Activated T-cell treated with anti-CD3 and anti-CD28 coated beads, Interleukin-2, amount 50 U/mL, for 1 hour (primary cell): Measurements from ENCODE around the gene SLC4A3.
"Not testable (repeated sequence)": the region's sequence is repeated elsewhere in the genome, so short reads cannot be mapped to it uniquely, and the experiment has no call there.

ENCODE experiments used
- DNase-seq: peaks from one replicate; pipeline ENCODE4 v3.0.0-alpha.2; 2020

The SLC4A3 gene

DNA sequence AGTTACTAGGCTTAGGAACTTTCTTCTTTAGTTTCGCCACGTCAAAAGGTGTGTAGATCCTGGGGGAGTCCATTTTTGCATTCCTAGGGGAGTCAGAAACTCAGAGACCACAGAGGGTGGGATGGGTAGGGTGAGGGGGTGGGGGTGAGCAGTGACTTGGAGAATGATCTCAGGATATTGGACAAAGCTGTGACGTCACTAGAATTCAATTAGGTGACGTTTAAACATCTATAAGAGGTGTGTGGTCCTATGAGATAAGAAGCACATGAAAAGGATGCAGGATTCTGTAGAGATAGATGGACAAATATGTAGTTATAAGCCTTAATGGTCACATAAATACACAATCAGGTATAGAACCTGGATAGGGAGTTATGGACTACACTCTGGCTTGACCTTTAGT, 21.5 kb downstream of the SLC4A3 start:
- no peak for DNase-seq

DNA sequence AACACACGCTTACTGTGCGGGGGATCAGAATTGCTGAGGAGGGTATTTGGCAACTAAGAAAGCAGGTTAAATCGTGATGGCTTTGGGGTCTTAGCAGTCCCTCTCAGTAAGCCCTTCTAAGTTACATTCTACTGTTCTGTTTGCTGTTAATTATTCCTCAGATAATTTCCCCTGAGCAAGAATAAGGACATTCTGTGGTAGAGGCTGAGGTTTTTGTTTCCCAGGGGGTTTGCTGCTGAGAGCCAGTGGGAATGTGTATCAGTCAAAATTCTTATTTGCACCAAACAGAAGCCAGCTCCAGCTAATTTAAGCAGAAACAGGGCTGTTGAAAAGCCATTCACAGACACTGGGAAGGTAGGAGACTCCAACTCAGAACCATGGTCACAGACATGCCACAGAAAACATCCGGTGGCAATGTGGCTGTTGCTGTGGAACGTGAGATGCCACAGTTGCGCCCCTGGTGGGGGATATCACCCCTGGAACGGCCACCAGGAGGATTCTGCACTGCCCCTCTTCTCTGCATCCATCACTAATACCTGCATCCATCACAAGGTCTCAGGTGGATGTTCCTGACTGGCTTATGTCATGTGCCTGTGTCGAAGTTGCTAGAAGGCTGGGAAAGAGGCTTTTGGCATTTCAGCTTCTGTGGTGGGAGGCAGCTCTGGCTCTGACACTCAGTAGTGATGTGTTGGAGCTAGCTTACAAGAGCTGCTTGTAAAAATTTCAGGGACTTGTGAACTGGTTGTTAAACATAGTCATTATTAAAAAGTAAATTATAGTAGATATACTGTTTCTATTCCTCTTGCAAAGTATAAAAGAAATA, 23.2 kb downstream of the SLC4A3 start:
- DNase-seq = no peak

DNA sequence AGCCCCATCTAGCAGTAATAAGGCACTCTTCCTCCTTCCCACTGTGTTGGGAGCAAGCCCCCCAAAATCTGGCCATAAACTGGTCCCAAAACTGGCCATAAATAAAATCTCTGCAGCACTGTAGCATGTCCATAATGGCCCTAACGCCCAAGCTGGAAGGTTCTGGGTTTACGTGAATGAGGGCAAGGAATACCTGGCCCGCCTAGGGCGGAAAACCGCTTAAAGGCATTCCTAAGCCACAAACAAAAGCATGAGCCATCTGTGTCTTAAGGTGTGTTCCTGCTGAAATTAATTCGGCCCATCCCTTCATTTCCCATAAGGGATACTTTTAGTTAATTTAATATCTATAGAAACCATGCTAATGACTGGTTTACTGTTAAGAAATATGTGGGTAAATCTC, 24.2 kb downstream of the SLC4A3 start:
- DNase-seq = not testable (repeated sequence)

DNA sequence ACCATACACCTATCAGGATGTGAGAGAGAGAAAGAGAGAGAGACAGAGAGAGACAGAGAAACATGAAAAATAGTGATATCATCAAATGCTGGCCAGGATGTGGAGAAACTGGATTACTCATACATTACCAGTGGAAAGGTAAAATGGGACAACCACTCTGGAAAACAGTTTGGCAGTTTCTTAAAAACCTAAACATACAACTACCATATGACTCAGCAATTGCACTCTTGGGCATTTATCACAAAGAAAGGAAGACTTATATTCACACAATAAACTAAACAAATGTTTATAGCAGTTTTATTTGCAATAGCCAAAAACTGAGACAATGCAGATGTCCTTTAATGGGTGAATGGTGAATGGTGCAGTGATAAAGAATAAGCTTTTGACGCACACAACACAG, 29.1 kb downstream of the SLC4A3 start:
- DNase-seq = no peak

DNA sequence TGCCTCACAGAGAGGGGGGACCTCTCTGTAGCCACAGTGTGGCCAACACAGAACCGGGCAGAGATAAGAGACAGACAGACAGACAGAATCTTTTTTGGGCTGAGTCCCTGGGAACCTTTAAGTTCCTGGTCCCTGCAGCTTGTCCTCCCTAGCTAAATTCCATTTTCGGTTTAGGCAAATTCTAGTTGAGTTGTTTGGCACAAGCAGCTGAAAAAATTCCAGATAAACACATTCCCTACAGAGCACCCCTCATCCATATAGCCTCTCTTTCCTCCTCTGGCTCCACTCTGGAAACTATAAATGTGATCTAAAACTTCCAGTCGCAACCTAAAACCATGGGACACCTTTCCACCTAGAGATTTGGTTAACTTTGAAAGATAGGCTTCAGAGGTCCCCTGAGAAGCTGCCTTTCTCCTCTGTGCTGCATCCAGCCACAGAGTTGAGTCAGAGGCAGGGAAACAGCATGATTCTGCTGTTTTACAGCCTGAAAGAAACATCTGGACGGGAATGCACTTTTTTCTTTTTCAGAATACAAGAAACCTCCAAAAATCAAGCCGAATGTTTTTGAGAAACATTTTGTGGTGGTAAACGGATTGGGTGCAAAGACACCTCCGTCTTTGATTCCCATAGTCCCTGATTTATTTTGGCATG, 30.9 kb downstream of the SLC4A3 start:
- DNase-seq = no peak

DNA sequence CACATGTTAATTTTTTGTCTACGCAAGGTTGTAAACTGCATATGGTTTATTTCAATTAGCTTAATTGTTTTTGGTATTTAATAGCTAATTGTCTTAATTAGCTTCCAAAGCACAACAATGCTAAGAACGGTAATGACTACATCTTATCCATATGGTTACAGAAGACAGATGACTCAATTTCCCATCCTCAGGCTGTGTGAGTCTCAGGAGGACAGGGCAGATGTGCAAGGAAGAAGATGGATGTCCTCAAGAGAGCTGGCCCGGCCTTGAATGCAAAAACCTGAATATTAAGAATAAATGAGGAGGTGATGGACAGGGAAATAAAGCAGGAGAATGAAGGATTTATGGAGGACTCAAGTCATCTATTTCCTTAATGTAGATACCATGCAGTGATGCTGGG, 31.4 kb downstream of the SLC4A3 start:
- DNase-seq = no peak

DNA sequence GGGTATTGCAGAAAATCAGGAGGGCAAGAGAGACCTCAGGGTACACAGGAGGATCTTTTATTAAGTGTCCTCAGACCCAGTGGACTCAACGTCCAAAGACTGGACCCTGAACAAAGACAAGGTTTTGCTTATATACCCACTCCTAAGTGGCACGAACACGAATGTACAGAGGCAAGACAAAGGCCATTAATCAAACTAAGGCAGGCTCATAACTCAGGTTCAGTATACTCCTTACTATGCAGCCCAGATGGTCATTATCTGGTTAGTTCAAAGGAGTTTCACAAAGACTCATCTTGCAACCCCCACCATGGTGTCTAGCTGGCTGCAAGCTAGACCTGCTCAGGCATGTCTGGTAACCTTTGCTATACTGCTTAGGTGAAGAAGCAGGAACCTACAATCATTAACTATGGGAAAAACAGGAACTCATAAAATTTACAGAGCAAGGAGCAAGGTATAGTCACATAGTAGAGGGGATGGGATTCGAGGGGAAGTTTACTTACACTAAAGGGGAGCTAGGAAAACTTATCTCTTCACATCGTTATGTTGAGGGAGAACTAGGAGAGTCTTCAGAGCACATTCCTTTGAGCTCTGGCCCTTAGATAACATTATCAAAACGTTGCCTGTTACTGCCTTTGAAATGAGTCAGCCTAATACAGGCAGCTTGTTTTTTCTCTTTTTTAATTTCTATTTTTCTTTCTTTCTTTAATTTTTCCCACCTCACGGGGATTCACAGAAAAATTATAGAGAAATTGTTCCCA, 33.9 kb downstream of the SLC4A3 start:
- DNase-seq = no peak

DNA sequence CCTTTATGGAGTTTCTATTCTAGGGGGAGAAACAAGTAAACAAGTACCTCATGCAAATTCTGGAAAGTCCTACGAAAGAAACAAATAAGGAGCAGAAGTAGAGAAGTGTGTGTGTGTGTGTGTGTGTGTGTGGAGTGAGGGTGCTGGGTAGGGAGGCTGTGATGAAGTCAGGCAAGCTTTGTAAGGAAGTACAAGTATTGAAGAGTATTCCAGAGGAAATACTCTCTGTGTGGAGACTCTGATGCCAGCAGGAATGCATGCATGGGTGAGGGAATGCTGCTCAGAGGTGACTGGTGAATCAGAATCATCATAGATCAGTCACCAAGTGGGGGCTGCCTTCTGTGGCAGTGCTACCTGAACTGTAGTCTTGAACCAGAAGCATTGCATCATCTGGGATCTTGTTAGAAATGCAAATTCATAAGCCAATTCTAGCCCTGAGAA, 34.5 kb downstream of the SLC4A3 start:
- DNase-seq = no peak

DNA sequence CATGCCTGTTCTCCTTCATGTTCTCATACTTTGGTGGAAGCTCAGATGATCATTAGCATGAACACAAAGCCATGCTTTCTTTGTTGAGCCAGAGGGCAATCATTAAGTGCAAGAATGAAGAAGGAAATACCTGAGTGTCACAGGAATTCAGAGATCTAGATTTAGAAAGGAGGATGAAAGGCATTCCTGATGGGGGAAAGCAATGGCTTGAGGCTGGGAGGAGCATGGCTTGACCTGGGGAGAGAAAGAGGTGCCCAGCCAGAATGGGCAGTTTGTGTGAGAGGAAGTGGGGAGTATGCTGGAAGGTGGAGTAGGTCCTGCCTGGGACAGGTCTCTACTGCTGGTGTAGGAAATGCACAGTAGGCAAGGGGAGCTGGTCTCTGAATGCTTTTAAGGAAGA, 35.1 kb downstream of the SLC4A3 start:
- no peak for DNase-seq

DNA sequence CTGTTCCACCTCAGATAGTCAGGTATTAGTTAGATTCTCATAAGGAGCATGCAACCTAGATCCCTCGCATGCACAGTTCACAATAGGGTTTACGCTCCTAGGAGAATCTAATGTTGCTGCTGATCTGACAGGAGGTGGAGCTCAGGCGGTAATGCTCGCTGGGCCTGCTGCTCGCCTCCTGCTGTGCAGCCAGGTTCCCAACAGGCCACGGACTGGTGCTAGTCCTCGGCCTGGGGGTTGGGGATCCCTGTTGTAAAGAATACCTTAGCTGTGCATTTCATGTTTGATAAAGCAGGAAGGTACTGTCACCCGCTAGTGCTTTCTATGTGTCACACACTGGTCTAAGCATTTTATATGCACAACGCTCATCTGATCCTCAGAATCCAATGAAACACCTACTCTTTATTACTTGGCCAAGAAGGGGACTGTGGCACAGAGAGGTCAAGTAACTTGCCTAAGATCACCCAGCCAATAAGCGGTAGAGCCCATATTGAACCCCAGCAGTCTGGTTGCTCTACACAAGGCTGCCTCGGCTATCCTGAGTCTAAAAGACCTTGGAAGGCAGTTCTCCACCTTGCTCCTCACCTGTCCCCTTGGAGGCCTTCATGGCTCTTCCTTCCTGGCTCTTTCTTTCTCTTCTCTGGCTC, 35.8 kb downstream of the SLC4A3 start:
- DNase-seq = no peak

DNA sequence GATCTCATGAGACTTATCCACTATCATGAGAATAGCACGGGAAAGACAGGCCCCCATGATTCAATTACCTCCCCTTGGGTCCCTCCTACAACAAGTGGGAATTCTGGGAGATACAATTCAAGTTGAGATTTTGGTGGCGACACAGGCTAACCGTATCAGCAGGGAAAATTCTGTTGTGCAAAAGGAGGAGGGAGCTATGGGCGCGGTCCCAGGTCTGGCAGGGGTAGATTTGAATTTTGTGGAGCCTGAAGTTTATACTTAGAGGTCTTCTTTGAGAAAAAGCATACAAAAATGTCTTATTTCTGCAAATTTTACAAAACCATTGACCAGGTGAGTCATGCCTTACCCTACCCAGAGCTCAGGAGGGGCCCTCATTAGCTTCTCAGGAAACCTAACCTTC, 36.6 kb downstream of the SLC4A3 start:
- DNase-seq = no peak

DNA sequence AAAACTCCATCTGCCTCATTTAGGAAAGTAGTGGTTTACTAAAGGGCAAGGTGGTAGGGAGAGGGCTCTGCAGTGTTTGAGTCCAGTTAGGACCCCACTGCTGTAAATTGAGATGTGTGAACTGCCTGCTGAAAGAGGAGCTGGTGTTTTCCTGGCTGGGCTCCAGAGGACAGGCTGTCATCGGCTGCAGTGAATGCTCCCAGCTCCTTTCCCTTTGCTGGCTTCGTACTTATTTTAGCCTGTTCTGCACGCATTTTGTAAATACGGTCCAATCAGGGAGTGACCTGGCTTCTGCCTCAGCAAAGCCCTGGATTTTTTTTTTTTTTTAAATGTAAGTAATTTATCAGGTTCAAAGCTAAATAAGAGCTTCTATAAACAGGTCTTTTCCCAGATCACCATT, 37.5 kb downstream of the SLC4A3 start:
- DNase-seq = no peak

DNA sequence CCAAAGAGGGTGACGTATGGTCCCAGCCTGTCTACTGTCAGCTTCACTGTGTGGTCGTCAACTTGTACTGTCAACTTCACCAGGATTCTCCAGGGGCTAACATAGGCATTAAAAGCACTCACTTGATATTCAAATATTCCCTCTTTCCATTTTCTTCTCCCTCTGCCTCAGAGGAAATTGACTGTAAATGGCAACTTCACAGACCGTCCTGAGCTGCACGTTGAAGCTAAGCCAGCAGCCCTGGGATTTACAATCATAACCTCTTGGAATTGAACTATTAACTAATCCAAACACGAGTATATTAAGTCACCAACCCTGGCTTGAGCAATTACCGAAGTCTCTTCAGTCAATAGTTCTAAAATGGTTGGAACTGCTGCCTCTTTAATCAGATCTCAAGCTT, 38.5 kb downstream of the SLC4A3 start:
- DNase-seq = no peak

DNA sequence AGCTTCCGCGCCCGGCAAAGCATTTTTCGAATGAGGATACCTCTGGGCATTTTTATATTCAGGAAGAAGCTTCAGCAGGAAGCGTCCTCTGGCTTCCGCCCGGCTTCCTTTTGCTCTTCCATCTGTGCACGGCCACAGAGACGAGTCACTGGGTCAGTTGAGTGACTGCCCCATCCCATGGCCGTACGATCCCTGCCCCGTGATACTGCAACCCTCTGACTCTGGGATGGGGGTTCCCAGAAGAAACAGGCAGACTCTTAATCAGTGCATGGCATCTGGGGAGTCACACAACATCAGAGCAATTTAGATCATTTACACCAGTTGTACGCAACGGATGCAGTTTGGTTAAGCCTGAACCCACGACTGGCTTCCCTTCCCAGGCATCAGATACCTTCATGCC, 40.9 kb downstream of the SLC4A3 start:
- no peak for DNase-seq

DNA sequence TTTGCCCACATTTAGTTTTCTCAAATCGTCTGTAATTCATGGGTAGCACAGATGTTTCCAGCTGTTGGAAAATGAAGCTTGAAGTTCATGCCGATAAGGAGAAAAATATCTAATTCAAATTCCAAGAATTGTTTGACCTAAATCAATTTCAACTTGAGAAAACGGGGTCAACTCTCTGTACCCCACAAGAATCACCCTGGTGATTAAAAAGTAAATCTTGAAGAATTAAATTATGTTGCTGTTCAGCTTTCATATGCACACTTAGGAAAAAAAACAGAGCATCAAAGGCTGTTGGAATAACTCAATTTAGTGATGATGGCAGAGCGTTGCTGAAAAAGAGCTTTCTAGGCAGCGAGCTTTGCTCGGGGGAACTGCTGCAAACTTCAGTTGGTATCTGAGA, 43.0 kb downstream of the SLC4A3 start:
- DNase-seq = no peak

DNA sequence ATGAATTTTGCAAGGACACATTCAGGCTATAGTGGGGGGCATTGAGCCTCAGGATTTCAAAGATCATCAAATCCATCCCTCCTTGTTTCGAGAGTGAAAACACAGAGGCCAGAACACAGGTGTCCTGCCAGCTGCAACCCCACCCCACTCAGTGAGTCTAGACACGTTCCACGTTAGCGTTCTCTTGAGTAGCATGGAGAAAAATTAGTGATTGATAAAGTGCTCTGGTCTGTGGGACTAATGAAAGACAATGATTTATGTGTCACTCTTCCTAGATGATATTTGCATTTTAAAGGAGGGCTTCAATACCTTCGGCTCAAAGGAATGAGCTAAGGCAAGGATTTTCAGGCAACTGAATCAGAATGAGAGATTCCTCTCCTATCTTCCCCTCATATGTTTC, 43.8 kb downstream of the SLC4A3 start:
- DNase-seq = no peak

DNA sequence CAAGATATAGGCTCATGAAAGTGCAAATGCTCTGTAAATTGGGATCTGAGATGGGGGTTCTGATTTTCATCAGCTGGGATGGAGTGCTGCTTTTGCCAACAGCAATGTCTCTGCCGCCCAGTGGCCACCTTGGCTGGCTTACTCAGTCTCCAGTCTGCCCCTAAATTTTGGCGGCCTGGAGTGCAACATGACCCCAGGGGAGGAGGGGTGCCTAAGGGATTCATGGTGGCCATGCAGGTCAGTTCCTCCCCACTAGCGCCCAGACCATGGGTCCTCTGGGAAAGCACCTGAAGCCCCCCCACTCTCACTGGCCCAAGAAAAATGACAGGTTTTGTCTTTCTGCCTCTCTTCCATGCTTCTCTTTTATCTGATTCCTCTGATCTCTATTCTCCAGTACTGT, 45.0 kb downstream of the SLC4A3 start:
- DNase-seq = no peak

DNA sequence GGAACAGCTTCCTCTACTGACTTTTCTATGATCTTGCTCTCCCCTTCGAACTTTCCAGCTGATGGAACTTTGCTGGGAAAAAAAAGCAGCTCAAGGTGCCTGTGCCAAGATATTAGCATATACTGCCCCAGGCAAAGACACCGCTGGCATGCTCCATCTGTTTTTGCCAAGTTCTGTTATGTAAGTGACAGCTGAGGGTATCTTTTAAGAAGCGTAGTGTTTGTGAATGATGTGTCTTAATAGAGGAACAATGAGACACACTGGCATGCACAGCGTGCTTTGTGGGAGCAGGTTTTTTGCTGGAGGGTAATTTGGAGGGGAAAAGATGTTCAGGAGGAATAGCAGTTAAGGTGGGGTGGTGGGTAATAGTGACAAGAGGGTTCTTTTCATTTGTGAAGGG, 47.8 kb downstream of the SLC4A3 start:
- DNase-seq = no peak

DNA sequence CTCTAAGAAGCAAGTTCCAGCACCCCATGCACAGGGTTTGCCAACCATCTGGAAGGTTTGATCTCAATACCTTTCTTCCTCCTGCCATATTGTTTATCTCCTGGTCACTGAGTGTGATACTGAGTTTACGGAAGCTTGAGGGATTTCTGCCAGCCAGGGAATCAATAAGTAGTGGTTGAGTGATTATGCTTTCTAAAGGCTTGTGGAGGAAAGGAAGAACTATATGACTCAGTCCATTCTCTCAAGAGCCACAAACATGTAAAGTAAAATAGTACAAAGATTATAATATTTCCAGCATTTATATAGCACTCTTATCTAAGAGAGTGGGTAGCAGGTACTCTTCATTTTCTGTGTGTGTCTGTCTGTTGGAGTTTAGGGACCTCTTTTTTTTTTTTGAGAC, 49.2 kb downstream of the SLC4A3 start:
- no peak for DNase-seq

DNA sequence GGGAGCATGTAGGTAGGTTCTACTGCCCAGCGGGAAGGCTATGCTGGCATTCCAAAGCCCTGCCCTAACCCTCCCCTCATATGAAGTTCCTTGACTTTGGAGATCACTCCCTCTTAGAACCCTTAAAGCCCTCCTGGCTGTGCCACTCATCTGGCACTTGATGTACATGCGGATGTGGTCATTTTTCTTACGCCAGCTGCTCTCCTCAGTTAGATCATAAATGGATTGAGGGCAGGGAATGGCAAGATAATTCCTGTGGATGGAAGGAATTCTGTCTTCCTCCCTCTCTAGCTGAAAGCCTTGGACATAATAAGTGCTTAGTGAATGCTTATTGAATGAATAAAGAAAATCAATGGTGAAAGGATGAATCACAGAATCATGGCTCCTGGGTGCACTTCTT, 51.6 kb downstream of the SLC4A3 start:
- no peak for DNase-seq

DNA sequence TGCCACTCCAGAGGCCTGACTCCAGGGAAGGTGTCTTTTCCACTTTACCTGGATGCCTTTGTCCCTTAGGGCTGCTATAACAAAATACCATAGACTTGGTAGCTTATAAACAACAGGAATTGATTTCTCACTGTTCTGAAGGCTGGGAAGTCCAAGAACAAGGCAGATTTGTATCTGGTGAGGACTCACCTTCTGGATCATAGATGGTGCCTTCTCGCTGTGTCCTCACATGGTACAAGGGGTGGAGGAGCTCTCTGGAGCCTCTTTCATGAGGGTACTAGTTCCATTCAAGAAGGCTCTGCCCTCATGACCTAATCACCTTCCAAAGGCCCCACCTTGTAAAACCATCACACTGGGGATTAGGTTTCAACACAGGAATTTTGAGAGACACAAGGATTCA, 52.1 kb downstream of the SLC4A3 start:
- DNase-seq = no peak

DNA sequence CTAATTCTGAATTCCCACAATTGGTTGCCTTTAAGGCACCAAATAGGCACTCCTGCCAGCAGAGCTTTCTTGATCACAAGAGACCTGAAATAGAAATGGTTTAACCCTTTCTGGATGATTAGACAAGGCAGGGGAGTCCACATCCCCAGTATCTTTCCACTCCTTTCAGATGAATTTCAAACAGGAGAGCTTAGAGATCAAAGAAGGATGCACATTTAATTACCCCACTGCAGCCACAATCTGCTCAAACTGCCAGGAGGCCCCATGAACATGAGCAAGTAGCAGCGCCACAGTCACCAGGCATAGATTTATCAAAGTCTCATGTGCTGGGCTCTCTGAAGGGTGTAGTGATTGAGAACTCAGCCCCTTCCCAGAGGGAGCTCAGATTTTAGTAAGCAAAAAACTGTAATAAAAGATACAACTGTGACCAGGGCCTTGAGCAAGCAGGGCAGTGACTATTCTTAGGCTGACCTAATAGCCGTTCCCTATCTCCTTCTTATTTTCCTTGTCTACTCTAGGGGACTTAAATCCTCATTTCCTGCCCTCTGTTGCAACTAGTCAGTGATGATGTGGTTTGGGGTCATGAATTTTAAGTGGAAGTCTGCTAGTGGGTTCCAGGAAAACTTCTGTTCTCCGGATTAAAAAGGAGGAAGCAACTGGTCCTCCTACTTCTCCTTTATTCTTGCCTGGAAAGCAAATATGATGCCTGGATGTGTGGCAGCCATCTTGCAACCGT, 53.7 kb downstream of the SLC4A3 start:
- no peak for DNase-seq
